RKO (cell line): ENCODE measurements around the gene HSF5.
A peak's percentile ranks its signal among the peaks of the same experiment; 100 is the strongest.

ENCODE experiments used
- DNase-seq: peaks from one replicate; pipeline ENCODE4 v3.0.0-alpha.2; 2016; ENCODE audit warnings: low spot score

The HSF5 gene, protein sequence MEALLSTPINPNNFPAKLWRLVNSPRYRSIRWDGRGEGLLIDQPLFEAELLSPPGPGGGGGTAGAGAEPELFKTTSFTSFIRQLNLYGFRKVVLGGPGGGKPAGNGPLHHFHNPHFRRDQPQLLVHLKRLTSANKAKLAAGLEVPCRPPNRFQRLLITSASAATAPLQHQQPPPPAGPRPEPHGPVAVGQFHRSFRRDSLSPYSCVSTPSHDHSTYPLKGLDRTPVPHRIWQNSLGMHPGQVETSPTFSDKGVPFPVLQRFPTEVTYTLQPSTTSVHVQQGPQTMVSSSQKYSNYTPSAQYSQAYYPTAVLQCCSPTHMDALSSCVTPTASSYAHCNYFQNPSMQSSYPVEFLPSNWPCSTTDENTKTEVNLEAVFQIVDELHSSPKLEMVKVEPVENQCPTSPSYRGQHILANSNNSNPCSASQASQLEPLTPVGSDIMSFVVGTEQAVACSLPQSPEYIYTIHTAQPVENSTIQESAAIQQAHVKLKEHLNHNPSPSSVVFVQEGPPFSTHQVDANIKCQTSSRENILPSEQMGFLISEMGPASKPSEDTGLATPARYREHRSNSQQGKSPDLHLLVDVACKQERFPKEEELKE

GRCh38 chr17:58487589-58488427 is at the start of gene HSF5:
TSS of gene HSF5 (minus strand) at chr17:58488408. CDS start at chr17:58488274, 134 bp downstream.
- no peak for DNase-seq

- DNase-seq: no peak
These were observed 49.1 kb upstream of the HSF5 start for GRCh38 chr17:58537266-58537665.

- no peak for DNase-seq
These were observed 48.3 kb upstream of the HSF5 start for GRCh38 chr17:58536542-58536941.

DNA sequence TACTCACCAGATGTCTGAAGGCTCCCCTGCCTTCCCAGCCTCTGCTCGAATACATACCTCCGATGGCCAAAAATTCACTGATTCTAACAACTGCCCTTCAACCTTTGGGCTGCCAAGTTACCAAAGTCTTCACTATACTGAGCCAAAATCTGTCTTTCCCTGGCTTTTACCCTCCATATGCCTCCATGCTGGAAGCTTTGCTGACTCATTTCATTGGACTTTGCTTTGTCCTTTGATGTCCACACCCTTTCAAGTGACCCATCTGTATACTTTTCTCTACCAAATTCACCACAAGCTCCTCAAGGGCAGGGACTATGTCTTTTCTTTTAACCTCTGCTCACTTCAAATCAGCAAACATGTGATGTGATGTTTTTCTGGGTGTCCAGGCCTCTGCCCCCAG is 47.2 kb upstream of the HSF5 start:
- peak; percentile 10 for DNase-seq

- peak; percentile 32 for DNase-seq
These were observed 46.8 kb upstream of the HSF5 start for GRCh38 chr17:58534901-58535421.

DNA sequence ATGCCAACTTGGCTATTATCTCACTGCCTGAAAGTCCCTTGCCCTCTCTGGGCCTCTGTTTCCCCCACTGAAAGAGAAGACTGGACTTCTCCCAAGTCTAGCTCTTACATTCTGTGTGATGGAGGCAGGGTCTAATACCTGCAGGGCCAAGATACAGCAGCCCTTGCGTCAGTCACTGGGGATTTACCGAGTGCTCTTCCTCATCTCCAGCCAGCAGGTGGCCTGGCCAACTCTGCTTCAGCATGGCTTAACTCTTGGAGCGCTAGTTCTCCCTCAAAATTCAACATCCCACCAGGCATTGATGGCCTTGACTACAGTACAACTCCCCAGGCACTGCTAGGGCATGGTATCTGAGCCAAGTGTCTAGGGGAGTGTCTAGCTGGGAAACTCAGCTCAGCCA is 46.1 kb upstream of the HSF5 start:
- no peak for DNase-seq

DNA sequence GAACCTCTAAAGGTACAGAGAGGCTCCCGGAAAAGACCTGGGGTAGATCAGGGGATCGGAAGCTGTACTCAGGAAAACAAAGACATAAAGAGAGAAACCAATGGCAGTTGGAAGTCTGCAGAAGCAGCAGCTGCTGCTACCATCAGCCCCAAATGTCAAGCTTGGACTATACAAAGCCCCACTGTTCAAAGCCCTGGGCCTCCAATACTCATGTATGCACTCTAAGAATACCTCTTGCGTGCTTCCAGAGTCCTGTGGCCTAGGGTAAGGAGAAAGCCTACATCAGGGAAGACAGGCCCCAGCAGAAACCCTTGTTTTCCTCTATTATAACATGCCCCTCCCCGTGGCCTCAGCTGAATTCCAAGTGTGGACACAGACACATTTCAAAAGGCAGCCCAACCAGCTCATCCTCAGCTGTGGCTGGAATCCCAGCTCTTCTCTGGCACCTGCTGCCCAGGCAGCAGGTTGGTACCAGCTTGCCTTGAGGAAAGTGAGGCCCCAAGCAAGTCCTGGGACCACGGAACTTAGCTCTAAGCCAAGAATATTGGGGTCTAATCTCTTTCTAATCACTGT is 45.5 kb upstream of the HSF5 start:
- no peak for DNase-seq

GRCh38 chr17:58532555-58532951 is 44.3 kb upstream of the HSF5 start:
- DNase-seq: no peak

DNA sequence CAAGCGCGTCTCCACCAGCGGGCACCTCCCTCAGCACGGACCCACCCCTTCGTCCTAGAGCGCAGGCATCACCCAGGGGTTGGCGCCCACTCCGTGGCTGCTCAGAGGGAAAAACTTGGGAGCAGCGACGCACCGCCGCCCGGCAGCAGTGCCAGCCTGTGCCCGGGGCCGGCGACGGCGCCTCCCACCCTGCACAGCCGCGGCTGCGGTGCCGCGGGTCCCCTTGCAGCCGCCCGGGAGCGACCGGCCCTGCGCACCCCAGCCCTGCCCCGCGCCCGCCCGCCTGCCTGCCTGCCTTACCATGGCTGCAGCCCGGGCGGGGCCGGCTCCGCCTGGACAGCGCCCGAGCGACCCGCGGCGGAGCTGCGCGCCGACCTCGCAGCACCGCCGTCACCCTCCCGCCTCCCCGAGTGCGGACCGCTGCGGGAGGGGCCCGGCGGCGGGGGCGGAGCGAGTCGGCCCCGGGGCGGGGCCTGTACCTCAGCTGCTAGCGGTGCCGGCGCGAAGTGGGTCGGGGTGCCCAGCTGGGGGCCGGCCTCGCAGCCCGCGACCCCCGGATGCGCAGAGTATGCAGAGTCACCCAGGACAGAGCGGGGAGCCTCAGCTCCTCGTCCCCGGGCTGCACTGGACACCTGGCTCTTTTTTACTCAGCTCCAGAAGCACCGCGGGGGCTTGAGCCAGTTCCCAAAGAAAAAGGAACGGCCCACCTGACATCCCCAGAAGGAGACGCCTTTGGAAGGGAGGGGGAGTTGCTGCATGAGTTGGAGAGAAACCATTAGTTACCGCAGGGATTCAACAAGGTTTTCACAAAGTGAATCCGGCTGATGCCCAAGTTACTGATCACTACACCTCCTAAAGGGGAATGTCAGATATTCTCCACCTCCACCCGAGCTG is 43.7 kb upstream of the HSF5 start:
- peak; percentile 33 for DNase-seq

DNA sequence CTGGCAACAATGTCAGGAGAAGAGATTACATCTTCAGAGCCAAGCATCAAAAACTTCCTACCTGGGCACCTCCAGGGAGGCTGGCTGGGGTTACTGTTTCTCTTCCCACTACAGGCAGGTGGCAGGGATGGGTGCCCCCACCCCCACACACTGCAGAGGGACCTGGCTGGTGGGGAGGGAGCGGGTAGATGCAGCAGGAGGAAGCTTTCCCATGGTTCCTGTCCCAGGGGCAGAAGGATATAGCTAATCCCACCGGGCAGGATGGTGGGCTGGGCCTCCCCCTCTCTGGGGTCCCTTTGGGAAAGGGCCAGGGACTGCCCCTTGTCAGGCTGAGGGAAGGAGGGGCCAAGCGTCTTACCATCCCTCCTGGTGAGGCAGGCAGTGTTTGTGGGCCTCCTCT is 42.9 kb upstream of the HSF5 start:
- DNase-seq: no peak

DNA sequence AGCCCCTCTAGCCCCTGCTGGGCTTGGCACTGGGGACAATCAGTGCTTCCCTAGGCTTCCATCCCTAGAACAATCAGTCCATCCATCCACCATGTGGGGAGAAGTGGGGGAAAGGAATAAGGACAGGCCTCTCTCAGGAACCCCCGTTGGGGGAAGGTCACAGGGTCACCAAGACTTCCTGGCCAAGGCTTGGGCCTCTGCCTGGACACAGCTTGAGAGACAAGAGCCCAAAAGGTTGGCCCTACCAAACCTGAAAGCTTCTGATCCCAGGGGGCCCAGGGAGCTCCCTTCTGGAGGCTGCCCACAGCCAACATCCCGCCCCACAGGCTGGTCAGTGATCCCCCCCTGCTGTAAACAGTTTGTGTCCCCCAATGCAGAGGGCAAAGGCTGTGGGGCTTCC is 42.4 kb upstream of the HSF5 start:
- DNase-seq: no peak

DNA sequence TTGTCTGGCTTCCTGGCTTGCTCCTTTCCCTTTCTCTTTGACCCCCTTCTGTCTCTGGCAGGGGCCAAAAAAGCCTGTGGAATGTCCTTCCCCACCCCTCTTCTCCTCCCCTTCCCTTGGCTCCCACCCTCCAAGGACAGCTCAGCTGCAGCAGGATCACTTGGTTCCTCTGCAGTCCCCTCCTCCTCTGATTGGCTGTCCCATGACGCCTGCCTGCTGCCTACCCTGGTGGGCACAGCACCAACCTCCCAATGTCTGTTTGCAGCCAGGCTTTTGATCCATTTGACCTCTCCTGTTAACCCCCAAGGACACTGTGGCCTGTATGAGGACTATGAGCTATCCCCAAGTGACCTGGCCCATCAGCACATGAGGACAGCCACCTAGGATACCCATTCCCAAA is 41.1 kb upstream of the HSF5 start:
- no peak for DNase-seq

DNA sequence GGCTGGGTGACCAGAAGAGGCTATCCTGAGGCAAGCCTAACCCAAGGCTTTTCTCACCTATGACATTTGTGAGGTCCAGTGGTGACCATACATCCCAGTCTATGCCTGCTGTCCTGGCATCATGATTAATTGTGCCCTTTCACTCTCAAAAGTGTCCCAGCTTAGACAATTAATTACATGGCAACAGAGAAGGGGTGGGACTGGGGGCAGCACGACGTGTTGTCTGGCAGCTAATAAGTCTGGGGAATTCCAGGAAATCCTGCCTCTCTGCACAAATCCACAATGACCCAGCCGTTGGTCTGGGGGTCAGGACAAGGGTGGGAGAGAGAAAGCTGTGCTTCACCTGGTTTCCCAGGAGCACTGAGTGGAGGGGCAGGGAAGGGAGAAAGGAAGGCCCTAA is 40.2 kb upstream of the HSF5 start:
- DNase-seq: no peak

DNA sequence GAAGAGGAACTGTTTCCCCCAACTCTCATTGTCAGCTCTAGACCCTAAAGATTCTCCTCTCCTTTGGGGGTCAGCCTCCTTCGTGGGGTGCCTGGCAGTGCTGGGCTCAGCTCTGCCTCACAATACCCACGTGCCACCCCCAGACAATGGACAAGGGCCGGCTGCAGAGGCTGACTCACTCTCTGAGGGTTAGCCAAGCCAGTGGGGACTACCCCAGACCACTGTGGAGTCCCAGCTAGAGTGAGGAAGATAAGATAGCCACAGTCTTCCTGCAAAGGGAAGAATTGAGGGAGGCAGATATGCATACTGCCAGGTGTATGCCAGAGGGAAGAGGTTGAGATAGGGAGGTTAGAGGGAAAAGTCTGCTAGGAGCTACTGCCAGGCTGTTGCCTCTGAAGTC is 39.7 kb upstream of the HSF5 start:
- no peak for DNase-seq

- DNase-seq: no peak
These were observed 39.1 kb upstream of the HSF5 start for GRCh38 chr17:58527306-58527705.

- DNase-seq: no peak
These were observed 37.0 kb upstream of the HSF5 start for GRCh38 chr17:58525239-58525638.

DNA sequence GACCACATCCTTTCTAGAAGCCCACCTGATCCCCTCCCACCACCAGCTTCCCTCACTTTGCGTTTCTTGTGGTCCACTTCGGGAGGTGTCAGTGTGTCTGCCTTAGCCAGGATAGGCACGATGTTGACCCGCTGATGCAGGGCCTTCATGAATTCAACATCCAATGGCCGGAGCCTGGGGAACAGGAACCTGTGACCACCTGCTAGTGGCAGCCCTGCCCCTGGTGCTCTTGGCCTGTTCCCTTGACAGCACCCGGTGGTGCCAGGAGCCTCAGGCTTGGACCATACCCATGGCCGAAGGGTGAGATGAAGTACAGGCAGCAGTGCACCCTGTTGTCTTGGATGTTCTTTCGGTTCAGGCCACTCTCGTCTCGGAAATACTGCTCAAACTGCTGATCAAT is 33.5 kb upstream of the HSF5 start:
- DNase-seq: no peak

DNA sequence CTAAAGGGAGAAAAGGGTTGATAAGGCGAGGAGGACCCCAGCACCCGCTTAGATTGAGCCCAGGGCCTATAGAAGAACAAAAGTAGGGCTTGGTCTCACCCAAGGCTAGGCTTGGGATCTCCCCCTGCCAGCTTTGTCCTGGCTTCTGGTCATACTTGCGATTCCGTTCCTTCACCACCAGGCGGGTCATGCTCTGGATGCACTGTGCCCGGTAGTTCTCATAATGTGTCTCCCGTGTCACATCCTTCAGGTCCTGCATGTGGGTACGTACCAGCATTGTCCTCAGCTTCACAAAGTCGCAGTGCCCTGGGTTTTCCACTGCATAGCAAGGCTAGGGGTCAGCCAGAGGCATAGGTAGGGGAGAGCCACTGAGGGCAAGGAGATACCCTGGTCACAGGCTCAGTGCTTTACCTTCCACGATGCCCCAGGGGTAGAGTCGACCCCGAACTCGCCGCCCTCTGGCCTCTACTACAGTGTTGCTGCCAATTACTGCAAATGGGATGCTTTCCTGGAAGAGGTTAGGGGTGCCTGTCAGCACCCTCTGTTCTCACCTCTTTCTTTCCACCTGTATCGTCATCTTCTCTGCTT is 32.7 kb upstream of the HSF5 start:
- DNase-seq: peak; percentile 45

DNA sequence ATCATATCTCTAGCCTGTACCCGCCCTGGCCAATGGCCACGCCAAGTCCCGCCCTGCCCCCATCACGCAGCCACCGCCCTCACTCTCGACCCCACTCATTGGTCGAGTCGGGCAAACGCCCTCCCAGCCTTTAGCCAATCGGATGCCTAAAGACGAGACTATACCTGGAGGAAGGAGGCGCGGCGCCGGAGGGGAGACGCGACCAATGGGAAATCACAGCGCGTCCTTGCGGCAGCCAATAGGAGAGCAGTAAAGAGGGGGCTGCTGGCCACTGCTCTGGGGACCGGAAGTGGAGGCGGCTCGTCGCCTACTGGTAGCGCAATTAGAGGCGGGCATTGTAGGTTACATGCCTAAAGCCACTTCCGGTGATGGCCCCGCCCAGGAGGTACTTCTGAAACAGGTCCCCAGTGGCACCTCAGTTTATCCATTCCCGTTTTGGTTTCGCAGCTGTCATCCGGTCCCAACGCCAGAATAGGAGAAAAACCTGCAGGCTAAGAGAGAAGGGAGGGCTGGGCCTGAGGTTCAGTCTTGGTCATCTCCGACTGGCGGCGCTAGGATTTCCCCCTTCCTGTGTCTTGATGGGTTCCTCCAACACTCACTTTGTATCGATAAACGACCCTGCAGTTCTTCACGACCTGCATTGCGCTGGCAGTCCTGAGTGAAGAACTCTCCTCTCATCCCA is 29.9 kb upstream of the HSF5 start:
- peak; percentile 100 for DNase-seq

GRCh38 chr17:58517378-58517927 is 29.2 kb upstream of the HSF5 start:
- no peak for DNase-seq
